Stimulated activated naive CD8-positive, alpha-beta T cell treated with anti-CD3 and anti-CD28 coated beads, Interleukin-15, amount 100 ng/mL, for 72 hours (primary cell): ENCODE measurements around the gene MDH1.

Source experiments
- ATAC-seq: fragments of 150-1000 bp; cut with Tn5 transposase; 2 replicates; pipeline ENCODE4 v1.10.0; 2021; ENCODE audit warnings: mild to moderate bottlenecking, moderate library complexity
- DNase-seq, 2 donors: peaks; one replicate each; pipeline ENCODE4 v3.0.0; 2021 to 2022
- H3K27ac Mint-ChIP-seq, 2 donors: one replicate each; pipeline ENCODE4 v1.8.0; 2022; ENCODE audit warnings: mild to moderate bottlenecking in 2 of 2, mixed read lengths in 2 of 2, moderate library complexity in 2 of 2
- H3K27me3 Mint-ChIP-seq: one replicate; pipeline ENCODE4 v1.8.0; 2022; ENCODE audit warnings: mixed read lengths
- H3K4me1 Mint-ChIP-seq: one replicate; pipeline ENCODE4 v1.8.0; 2022; ENCODE audit warnings: mild to moderate bottlenecking, mixed read lengths
- H3K4me3 Mint-ChIP-seq, 2 donors: one replicate each; pipeline ENCODE4 v1.8.0; 2022; ENCODE audit warnings: mild to moderate bottlenecking in 2 of 2, mixed read lengths in 2 of 2, moderate library complexity in 1 of 2
- H3K9me3 Mint-ChIP-seq, 2 donors: one replicate each; pipeline ENCODE4 v1.8.0; 2022; ENCODE audit warnings: mixed read lengths in 2 of 2

MDH1 gene

DNA sequence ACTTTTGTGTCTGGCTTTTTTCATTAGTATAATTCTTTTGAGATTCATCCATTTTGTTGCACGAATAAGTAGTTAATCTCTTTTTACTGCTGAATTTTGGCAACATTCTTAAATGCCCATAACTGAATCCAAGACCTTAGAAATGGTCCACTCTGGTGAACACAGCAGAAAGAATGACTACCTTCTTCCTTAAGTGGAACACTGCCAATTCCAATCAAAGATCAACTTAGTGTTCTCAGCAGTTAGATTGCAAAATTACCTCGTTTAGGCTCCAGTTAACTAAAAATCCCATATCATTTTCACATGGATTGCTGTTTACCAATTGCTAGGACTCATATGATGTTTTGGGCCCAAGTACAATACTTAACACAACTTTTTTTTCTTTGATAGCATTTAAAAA is 59.9 kb downstream of the MDH1 start:
- Mint-ChIP-seq H3K9me3 (peaks cover 7 to 9% of the 10 kb centered on the region in 2 donors), H3K4me1 (no peaks in the 10 kb centered on the region), H3K27me3 (peaks cover 23% of the 10 kb centered on the region), H3K4me3 (no peak overlapping the region), H3K27ac (no peak overlapping the region)
- DNase-seq (no peak), ATAC-seq (no peak)

DNA sequence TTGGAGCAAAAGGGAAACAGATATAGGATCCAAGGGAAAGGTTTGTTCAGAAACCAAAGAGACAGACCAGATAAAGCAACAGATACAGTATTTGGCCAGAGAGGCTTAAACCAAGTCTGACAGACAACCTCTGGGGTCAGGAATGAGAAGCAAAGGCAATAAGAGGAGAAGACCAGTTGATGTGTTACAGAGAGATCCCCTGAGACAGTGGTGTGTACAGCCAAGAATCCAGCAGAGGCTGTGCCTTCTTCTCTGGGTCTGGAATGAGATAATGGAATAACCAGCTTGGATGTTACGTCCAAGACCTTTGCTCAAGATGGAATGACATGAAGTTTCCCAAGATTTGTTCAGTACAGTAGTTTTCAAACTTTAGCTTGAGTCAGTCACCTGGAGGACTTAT is 61.1 kb downstream of the MDH1 start:
- Mint-ChIP-seq H3K4me1 (no peaks in the 10 kb centered on the region), H3K4me3 (no peak overlapping the region), H3K27ac (no peak overlapping the region), H3K9me3 (peaks cover 3 to 9% of the 10 kb centered on the region in 2 donors), H3K27me3 (peaks cover 19% of the 10 kb centered on the region)
- ATAC-seq (no peak), DNase-seq (no peak)

DNA sequence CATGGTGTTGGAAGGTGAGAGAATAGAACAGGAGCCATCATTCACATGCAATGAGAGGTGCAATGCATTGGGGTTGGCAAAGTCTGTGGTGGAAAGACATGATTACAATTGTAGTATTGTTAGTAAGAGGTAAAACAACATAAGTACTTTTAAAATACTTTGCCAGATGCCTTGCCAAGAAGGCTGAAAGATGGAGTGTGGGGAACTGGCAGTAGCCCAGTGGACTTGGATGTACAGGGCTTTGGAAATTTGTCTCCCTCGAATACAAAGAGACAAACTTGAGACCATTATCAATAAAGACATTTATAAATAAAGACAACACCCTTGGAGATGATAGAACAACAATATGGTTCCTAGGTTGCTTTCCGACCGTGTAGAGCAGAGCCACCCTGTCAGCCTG is 62.0 kb downstream of the MDH1 start:
- DNase-seq (no peak), ATAC-seq (no peak)
- no peak overlapping the region for H3K4me3 Mint-ChIP-seq
- H3K27me3 Mint-ChIP-seq: peaks cover 15% of the 10 kb centered on the region
- H3K9me3 Mint-ChIP-seq: peaks cover 0 to 3% of the 10 kb centered on the region in 2 donors
- no peak overlapping the region for H3K27ac Mint-ChIP-seq
- H3K4me1 Mint-ChIP-seq: no peaks in the 10 kb centered on the region

DNA sequence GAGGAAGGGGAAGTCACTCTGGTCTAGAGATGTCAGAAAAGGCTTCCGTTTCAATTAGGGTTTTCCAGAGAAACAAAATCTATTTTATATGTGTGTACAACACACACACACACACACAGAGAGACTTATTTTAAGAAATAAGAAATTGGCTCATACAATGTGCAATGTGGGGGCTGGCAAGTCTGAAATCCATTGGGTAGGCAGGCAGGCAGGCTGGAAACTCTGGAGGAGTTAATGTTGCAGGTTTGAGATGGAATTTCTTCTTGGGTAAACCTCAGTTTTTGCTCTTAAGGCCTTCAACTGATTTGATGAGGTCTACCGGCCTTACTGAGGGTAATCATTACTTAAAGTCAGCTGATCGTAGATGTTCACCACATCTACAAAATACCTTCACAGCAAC is 62.6 kb downstream of the MDH1 start:
- Mint-ChIP-seq H3K27ac (no peak overlapping the region), H3K4me3 (no peak overlapping the region), H3K27me3 (peaks cover 14% of the 10 kb centered on the region), H3K4me1 (no peaks in the 10 kb centered on the region), H3K9me3 (no peaks in the 10 kb centered on the region)
- no peak for ATAC-seq
- DNase-seq: no peak

DNA sequence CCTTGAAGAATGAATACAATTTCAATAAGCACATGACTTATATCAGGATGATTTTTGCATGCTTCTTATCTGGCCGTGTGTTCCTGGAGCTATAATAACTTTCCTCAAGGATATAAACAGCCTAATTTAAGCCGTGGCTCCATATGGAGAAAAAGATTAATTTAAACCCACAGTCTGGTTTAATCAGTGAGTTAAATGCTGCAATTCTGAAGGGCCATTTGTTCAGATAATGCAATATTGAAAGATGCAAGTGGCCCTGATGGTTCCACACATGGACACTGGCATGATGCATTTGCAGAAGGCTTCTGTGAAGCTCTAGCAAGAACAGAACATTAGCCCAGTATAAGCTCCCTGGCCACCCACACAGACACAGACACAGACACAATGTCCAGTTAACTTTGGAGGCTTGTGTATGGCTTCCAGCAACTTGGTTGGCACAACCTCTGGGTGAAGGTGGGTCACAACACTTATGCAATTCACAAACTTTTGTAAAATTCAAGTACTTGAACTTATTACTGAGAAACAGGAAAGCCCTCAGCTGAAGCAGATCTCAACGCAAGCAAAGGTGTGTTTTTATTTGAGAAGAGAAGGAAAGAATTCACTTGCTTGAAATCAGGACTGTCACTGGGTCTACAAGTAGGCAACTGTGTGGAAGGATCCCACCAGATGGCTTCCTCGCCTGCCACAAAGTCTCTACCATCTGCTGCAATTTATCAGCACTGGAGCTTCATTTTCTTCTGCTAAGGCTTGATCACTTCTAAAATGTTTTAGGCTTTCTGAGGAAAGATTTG is 63.3 kb downstream of the MDH1 start:
- DNase-seq (no peak), ATAC-seq (no peak)
- H3K4me3 Mint-ChIP-seq: no peak overlapping the region
- H3K9me3 Mint-ChIP-seq: peaks cover 0 to 3% of the 10 kb centered on the region in 2 donors
- H3K4me1 Mint-ChIP-seq: no peaks in the 10 kb centered on the region
- H3K27me3 Mint-ChIP-seq: peaks cover 7% of the 10 kb centered on the region
- H3K27ac Mint-ChIP-seq: no peak overlapping the region

DNA sequence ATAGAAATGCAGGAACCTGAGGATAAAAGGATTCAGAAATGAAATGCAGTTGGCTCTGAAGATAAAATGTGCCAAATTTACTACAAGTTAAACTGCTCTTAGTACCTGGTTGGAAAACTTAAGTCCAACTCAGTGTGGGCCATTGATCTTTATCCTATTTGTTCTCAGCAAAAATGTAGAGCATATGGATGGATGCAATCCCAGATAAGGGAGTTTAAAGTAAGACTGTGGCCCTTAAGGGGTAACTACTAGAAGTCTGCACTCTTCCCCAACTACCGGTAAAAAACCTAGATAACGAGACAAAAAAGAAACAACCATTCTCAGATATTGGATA is 63.9 kb downstream of the MDH1 start:
- ATAC-seq (no peak), DNase-seq (no peak)
- Mint-ChIP-seq H3K27ac (no peak overlapping the region), H3K4me1 (no peaks in the 10 kb centered on the region), H3K9me3 (peaks cover 0 to 3% of the 10 kb centered on the region in 2 donors), H3K27me3 (peaks cover 7% of the 10 kb centered on the region), H3K4me3 (no peak overlapping the region)

DNA sequence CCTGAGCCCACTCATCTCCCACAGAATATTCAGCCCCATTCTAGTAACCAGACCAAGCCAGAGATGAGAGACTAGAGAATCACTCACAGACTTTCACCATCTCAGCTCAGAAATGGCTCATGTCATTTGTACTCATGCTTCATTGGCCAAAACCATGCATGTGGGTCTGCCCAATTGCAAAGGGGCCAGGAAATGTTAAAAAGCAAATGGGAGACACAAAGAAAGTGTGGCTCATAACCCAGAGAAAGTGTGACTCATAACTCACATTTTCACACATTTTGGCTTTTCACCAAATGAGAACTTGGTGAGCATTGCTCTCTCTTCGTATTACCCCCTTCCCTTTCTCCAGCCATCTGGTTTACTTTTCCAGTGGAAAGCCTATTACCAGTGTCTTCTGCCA is 66.2 kb downstream of the MDH1 start:
- H3K9me3 Mint-ChIP-seq: peaks cover 0 to 3% of the 10 kb centered on the region in 2 donors
- peak; percentile 28 to 54 for DNase-seq
- no peaks in the 10 kb centered on the region for H3K4me1 Mint-ChIP-seq
- H3K27ac Mint-ChIP-seq: no peak overlapping the region
- H3K27me3 Mint-ChIP-seq: no peaks in the 10 kb centered on the region
- H3K4me3 Mint-ChIP-seq: no peak overlapping the region
- peak; percentile 98 for ATAC-seq
